ENCODE results near the gene RCBTB1. TPM values are rescaled to one million over a fixed set of nuclear protein-coding genes. Genes with fewer than 3 reads are reported as not detected.

The RCBTB1 gene
- total RNA-seq, 1 experiment from 2014 or later = 5.4 TPM

DNA sequence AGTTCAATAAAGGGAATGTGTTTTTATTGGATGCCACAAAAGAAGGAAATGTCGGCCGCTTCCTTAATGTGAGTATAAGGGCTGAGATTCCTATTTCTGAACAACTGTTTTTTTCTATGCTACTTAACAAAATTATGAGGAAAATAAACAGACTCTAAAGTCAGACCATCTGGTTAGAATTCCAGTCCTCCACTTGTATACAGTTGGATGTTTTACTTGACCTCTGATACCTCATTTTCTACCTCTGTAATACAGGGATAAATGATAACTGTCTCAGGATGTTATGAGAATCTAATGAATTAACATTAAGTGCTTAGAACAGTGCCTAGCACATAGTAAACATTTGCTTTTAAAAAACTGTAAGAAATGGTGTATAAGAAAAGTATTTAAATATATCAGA is 96.8 kb downstream of the RCBTB1 start:
- no peak for ATAC-seq
- H3K4me2 ChIP-seq (ENCODE audit: low read length) = no peak overlapping the region
- no peak overlapping the region for H3K4me3 ChIP-seq (ENCODE audit: low read length)
- no peak for TF ChIP-seq EZH2phosphoT487 (IDR thresholded peaks at IDR 0.05; ENCODE audit: borderline replicate concordance, low read length)
- TF ChIP-seq EZH2 (IDR thresholded peaks at IDR 0.05; ENCODE audit: low read length, unreplicated experiment) = no peak
- TF ChIP-seq, protein P1, sequence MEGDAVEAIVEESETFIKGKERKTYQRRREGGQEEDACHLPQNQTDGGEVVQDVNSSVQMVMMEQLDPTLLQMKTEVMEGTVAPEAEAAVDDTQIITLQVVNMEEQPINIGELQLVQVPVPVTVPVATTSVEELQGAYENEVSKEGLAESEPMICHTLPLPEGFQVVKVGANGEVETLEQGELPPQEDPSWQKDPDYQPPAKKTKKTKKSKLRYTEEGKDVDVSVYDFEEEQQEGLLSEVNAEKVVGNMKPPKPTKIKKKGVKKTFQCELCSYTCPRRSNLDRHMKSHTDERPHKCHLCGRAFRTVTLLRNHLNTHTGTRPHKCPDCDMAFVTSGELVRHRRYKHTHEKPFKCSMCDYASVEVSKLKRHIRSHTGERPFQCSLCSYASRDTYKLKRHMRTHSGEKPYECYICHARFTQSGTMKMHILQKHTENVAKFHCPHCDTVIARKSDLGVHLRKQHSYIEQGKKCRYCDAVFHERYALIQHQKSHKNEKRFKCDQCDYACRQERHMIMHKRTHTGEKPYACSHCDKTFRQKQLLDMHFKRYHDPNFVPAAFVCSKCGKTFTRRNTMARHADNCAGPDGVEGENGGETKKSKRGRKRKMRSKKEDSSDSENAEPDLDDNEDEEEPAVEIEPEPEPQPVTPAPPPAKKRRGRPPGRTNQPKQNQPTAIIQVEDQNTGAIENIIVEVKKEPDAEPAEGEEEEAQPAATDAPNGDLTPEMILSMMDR (conservative IDR thresholded peaks at IDR 0.05; ENCODE audit: low read depth, low read length) = no peak
- no TSS peak for BruUV-seq (replicated peaks)
- H2AFZ ChIP-seq (ENCODE audit: low read length) = no peak overlapping the region
- no peaks in the 10 kb centered on the region for H3K9me2 ChIP-seq (replicated peaks; ENCODE audit: low read length)
- intact Hi-C loops (cut with micrococcal nuclease) = no loop called here
- H3K27ac ChIP-seq (ENCODE audit: low read length) = no peak overlapping the region
- CTCF ChIA-PET = no interaction called here
- H3F3A ChIP-seq (ENCODE audit: low read length, unreplicated experiment) = no peaks in the 10 kb centered on the region
- no peak for DNase-seq
- no peaks in the 10 kb centered on the region for H3K27me3 ChIP-seq (ENCODE audit: low read length)
- H3K79me2 ChIP-seq (ENCODE audit: low read length) = no peaks in the 10 kb centered on the region
- no peak overlapping the region for H3K9ac ChIP-seq (ENCODE audit: low read length)
- no peaks in the 10 kb centered on the region for H3K9me3 ChIP-seq (ENCODE audit: low read length)
- POLR2A ChIA-PET (ENCODE audit: unreplicated experiment) = no interaction called here
- H4K20me1 ChIP-seq (ENCODE audit: low read length) = no peaks in the 10 kb centered on the region
- H3K36me3 ChIP-seq (ENCODE audit: low read depth, low read length) = no peaks in the 10 kb centered on the region
- H3K4me1 ChIP-seq (ENCODE audit: insufficient read depth, low read length) = no peaks in the 10 kb centered on the region

Other genes with a start within 250 kb of the RCBTB1 start
- 1.8 and 2.0 TPM in 2 replicates for gene CAB39L, start 141.5 kb downstream of the RCBTB1 start, total RNA-seq (2014; rRNA removed)
- gene SETDB2, start 141.3 kb downstream of the RCBTB1 start, total RNA-seq (2014; rRNA removed) = 2.7 and 3.9 TPM in 2 replicates
- 7.1 and 7.9 TPM in 2 replicates for gene PHF11, start 89.6 kb downstream of the RCBTB1 start, total RNA-seq (2014; rRNA removed)
- not detected in 2 replicates for gene ARL11, start 42.9 kb upstream of the RCBTB1 start, total RNA-seq (2014; rRNA removed)
- gene EBPL, start 105.9 kb upstream of the RCBTB1 start, total RNA-seq (2014; rRNA removed) = 108 and 118 TPM in 2 replicates
- gene KPNA3, start 207.1 kb upstream of the RCBTB1 start, total RNA-seq (2014; rRNA removed) = 11.7 and 14.4 TPM in 2 replicates